Measurements from ENCODE around the gene CEP250.

The CEP250 gene

DNA sequence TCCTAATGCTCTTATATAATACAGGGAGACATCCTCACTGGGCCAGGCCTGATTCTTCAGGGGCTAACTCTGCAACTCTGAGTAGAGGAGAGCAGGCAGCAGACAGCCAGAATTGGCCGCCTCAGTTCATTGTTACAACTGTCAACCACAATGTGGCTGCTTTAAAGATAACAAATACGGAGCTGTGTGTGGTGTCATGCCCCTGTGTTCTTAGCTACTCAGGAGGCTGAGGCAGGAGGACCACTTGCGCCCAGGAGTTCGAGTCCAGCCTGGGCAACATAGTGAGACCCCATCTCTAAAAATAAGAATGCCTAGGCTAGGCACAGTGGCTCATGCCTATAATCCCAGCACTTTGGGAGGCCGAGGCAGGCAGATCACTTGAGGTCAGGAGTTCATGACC lies 34.3 kb downstream of the CEP250 start:
- Histone ChIP-seq H3K27ac (ENCODE audit: low read depth, low read length) (no peak overlapping the region), H3K4me3 (ENCODE audit: insufficient read depth, low read length, poor library complexity, severe bottlenecking) (peak overlapping the region; percentile 85), H3K9me3 (ENCODE audit: insufficient read depth, low read length) (no peaks in the 10 kb centered on the region), H3F3A (ENCODE audit: insufficient read depth) (0 out of 2 replicates have a peak, but pooled peaks cover 4% of the 10 kb centered on the region), H3K4me2 (ENCODE audit: low read depth, low read length, poor library complexity, severe bottlenecking) (peak overlapping the region; percentile 90), H2AFZ (ENCODE audit: low read depth, low read length, severe bottlenecking) (no peak overlapping the region), H3K27me3 (ENCODE audit: low read length) (no peaks in the 10 kb centered on the region), H3K9ac (ENCODE audit: low read length) (peak overlapping the region; percentile 91; the same call in 1 of the 2 replicates), H3K79me2 (ENCODE audit: insufficient read depth, low read length) (peaks cover 57% of the 10 kb centered on the region), H3K9me2 (replicated peaks; ENCODE audit: insufficient read depth, low read length) (no peaks in the 10 kb centered on the region), H4K20me1 (ENCODE audit: low read depth, low read length) (no peaks in the 10 kb centered on the region), H3K36me3 (ENCODE audit: low read length) (0 out of 2 replicates have a peak, but pooled peaks cover 4% of the 10 kb centered on the region)
- TF ChIP-seq CTCF (IDR thresholded peaks at IDR 0.05; ENCODE audit: insufficient read depth, low read length, poor library complexity, severe bottlenecking) (no peak), EZH2phosphoT487 (conservative IDR thresholded peaks at IDR 0.05; ENCODE audit: low read length) (no peak)

DNA sequence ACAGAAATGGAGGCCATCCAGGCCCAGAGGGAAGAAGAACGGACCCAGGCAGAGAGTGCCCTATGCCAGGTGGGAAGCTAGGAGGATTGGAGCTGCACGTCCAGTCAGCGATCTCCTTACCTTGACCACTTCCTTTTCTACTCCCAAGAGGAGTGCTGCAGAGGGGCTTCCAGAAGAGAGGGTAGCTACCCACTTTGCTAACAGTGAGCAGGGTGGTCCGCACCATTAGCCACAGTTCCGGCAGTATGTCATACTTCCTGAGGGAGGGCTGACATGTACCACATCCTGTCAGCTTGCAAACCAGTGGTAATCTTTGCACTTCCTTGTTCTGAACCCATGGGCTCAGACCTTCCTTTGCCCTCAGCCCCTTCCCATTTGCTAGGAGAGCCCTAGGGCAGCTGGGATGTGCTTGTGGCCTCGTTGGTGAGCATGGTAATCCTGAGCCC lies 35.4 kb downstream of the CEP250 start:
- 0 out of 2 replicates have a peak, but pooled peaks cover 4% of the 10 kb centered on the region for H3F3A ChIP-seq (ENCODE audit: insufficient read depth)
- no peak for TF ChIP-seq CTCF (IDR thresholded peaks at IDR 0.05; ENCODE audit: insufficient read depth, low read length, poor library complexity, severe bottlenecking)
- TF ChIP-seq EZH2phosphoT487 (conservative IDR thresholded peaks at IDR 0.05; ENCODE audit: low read length), result no peak
- no peaks in the 10 kb centered on the region for H3K27me3 ChIP-seq (ENCODE audit: low read length)
- peak overlapping the region; percentile 70 for H2AFZ ChIP-seq (ENCODE audit: low read depth, low read length, severe bottlenecking)
- 0 out of 2 replicates have a peak, but pooled peaks cover 4% of the 10 kb centered on the region for H3K36me3 ChIP-seq (ENCODE audit: low read length)
- H3K9ac ChIP-seq (ENCODE audit: low read length), result peak overlapping the region; percentile 91
- H3K79me2 ChIP-seq (ENCODE audit: insufficient read depth, low read length), result peaks cover 56% of the 10 kb centered on the region
- peak overlapping the region; percentile 90 for H3K4me2 ChIP-seq (ENCODE audit: low read depth, low read length, poor library complexity, severe bottlenecking)
- no peaks in the 10 kb centered on the region for H4K20me1 ChIP-seq (ENCODE audit: low read depth, low read length)
- no peaks in the 10 kb centered on the region for H3K9me3 ChIP-seq (ENCODE audit: insufficient read depth, low read length)
- peak overlapping the region; percentile 85 for H3K4me3 ChIP-seq (ENCODE audit: insufficient read depth, low read length, poor library complexity, severe bottlenecking)
- peak overlapping the region; percentile 79 for H3K27ac ChIP-seq (ENCODE audit: low read depth, low read length)
- H3K9me2 ChIP-seq (replicated peaks; ENCODE audit: insufficient read depth, low read length), result no peaks in the 10 kb centered on the region

DNA sequence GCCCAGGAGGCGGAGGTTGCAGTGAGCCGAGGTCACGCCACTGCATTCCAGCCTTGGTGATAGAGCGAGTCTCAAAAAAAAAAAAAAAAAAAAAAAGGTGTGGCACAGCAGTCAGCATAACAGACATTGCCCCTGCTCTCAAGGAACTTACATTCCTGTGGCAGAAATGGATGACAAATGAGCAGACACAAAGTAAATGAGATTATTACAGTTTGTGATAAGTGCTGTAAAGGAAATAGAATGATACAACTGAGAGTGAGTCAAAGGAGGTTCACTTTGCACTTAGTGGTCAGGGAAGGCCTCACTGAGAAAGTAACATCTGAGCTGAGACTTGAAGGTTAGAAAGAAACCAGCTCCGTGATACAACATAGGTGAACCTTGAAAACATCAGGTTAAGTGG lies 36.4 kb downstream of the CEP250 start:
- H3K4me3 ChIP-seq (ENCODE audit: insufficient read depth, low read length, poor library complexity, severe bottlenecking), result peak overlapping the region; percentile 85
- H2AFZ ChIP-seq (ENCODE audit: low read depth, low read length, severe bottlenecking), result no peak overlapping the region
- no peaks in the 10 kb centered on the region for H3K9me3 ChIP-seq (ENCODE audit: insufficient read depth, low read length)
- peaks cover 2% of the 10 kb centered on the region; the same call in 1 of the 2 replicates for H3K36me3 ChIP-seq (ENCODE audit: low read length)
- H3K9me2 ChIP-seq (replicated peaks; ENCODE audit: insufficient read depth, low read length), result no peaks in the 10 kb centered on the region
- no peak for TF ChIP-seq CTCF (IDR thresholded peaks at IDR 0.05; ENCODE audit: insufficient read depth, low read length, poor library complexity, severe bottlenecking)
- TF ChIP-seq EZH2phosphoT487 (conservative IDR thresholded peaks at IDR 0.05; ENCODE audit: low read length), result no peak
- peak overlapping the region; percentile 91 for H3K9ac ChIP-seq (ENCODE audit: low read length)
- no peaks in the 10 kb centered on the region for H4K20me1 ChIP-seq (ENCODE audit: low read depth, low read length)
- peak overlapping the region; percentile 90 for H3K4me2 ChIP-seq (ENCODE audit: low read depth, low read length, poor library complexity, severe bottlenecking)
- H3F3A ChIP-seq (ENCODE audit: insufficient read depth), result no peaks in the 10 kb centered on the region
- no peaks in the 10 kb centered on the region for H3K27me3 ChIP-seq (ENCODE audit: low read length)
- no peak overlapping the region for H3K27ac ChIP-seq (ENCODE audit: low read depth, low read length)
- H3K79me2 ChIP-seq (ENCODE audit: insufficient read depth, low read length), result peaks cover 46% of the 10 kb centered on the region
